Activated naive CD8-positive, alpha-beta T cell treated with anti-CD3 and anti-CD28 coated beads, Interleukin-2, amount 50 U/mL, for 16 hours (primary cell): ENCODE measurements around the gene HBM.
"Not testable (repeated sequence)": the region's sequence is repeated elsewhere in the genome, so short reads cannot be mapped to it uniquely, and the experiment has no call there.

Experiments
- DNase-seq: peaks from one replicate; pipeline ENCODE4 v3.0.0-alpha.2; 2020; ENCODE audit warnings: low read depth, low spot score

HBM gene, protein sequence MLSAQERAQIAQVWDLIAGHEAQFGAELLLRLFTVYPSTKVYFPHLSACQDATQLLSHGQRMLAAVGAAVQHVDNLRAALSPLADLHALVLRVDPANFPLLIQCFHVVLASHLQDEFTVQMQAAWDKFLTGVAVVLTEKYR

DNA sequence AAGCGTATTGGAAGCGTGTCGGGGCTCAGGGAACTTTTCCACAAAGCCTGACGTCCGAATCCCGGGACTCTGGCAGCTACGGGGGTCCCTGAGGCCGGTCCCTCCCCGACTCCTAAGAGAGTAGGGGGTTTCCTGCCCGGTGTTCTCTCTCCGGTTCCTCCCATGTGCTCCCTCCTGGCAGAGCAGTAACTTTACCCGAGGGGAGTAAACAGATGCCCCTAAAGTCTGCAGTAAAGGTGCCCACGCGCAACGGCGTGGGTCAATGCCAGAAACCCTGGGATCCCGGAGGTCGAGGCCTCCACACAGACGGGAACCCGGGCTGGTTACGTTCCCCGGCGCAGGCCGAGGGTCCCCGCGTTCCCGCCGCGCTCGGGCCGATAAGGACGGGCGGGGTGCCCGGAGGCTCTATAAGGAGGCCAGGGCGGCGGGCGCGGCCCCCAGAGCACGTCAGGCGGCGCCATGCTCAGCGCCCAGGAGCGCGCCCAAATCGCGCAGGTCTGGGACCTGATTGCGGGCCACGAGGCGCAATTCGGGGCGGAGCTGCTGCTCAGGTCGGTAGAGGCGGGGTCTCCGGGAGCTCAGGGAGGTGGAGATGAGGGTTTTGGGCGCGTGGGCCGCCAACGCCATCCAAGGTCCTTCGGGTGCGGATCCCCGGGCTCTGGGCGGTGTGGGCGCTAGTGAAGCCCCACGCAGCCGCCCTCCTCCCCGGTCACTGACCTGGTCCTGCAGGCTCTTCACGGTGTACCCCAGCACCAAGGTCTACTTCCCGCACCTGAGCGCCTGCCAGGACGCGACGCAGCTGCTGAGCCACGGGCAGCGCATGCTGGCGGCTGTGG, at the start of gene HBM:
HBM (plus strand) TSS at position 440 of the 836 bp plus-strand sequence; CDS start at position 460, 20 bp downstream.
- DNase-seq = no peak

DNA sequence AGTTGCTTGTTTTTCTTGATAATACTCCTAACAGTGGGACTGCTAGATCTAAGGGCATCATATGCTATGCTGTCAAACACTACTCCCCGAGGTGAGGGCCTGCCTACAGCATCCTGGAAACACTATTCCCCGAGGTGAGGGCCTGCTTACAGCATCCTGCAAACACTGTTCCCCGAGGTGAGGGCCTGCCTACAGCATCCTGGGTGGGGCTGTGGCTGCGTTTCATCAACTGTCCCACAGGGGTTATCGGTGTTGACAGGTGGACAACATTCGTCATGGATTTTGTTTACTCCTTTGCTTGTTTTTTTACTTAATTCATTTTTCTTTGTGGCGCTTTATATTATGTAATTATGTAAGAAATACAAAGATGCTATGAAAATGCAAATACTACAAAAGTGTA, 49.8 kb upstream of the HBM start:
- DNase-seq = no peak

DNA sequence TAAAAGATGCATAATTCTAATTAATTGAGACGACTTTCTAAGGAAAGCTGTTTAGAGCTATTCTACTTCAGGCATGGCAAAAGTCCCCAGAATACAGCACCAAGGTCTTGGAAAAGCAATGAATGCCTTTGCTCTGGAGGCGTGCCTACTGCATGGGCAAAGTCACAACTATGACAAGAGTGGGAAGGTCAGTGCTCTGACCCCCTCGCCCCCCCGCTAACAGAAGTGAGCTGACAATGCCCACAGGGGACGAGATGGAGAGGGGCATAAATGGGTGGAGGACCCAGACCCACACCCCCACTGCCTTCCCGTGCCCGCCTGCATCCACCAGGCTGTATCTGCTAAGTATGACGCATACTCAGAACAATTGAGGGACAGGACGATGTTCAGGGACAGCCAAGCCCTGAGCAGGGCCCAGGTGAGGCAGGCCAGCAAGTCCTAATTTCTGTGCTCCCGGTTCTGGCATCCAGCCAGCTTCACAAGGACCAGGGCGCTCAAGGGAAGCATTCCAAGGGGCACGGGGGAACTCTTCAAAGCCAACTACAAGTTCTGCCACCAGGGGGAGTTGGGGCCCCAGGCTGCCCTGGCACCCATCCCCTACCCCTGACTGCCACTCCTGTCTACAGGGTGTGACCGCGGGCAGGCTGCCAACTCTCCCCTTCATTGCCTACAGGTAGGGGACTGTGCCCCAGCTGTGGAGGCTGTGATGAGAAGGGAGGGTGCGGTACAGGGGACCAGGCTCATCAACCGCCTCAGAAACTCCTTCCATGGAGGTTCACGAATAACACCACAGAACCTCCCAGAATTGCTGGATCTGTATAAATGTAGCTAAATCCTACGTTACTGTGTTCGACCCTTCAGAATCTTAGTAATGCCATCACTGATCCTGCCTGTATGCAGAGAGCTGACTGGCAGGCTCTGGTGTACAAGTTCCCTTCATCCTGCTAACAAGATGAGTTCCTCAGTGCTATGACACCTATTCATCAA, 48.1 kb upstream of the HBM start:
- peak; percentile 50 for DNase-seq

DNA sequence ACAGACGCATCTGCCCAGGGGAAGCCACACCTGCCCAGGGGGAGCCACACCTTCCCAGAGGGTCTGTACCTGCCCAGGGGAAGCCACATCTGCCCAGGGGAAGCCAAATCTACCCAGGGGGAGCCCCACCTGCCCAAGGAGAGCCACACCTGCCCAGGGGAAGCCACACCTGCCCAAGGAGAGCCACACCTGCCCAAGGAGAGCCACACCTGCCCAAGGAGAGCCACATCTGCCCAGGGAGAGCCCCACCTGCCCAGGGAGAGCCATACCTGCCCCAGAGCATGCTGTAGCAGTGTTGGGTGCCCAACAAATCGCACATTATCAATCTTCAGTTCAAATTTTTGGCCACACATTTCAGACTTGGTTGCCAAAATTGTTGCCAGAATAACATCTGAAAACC, 46.9 kb upstream of the HBM start:
- DNase-seq = no peak

DNA sequence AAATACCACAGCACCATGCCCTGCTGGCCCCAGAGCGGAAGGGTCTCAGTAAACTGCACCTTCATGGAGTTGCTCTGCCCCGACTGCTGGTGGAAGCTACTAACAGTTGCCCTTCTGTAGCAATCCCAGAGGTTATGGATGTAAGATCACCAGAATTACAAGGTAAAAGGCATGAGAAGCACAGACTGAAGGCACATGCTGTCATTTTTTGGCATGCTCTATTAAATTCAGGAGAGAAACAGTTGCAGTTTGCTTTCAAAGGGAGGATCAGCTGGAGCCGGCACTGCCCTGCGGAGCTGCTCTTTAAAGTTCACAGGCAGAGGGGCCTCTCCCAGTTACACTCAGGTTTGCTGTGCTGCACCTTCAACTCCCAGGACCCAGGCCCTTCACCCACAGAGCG, 46.5 kb upstream of the HBM start:
- DNase-seq = no peak

DNA sequence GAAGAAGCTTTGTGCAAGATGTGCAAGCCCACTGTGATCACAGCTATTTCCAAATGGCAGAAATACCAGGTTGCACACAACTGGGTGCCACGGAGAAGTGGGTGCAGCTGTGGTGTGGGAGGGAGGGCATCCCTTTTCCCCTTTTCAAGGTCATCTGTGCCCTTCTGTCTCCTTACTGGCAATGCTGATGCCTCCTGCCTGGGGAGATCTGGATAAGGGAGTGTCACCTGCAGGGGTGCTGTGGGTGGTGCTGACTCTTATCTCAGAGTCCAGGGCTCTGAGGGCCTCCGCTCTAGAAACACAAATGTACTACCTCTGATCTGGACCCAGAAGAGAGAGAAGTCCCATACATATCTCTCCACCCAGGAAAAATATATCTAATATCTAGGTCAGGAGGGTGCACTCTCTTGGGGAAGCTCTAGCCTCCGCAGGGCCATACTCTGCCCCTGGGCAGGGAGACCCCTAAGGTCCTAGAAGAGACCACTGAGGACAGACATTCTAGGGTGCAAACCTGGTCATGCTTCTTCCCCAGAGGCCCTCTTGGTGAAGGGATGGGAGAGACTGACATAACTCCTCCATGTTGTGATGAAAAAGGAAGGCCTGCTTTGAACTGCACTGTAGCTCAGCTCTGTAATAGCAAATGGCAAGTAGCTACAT, 45.8 kb upstream of the HBM start:
- no peak for DNase-seq

DNA sequence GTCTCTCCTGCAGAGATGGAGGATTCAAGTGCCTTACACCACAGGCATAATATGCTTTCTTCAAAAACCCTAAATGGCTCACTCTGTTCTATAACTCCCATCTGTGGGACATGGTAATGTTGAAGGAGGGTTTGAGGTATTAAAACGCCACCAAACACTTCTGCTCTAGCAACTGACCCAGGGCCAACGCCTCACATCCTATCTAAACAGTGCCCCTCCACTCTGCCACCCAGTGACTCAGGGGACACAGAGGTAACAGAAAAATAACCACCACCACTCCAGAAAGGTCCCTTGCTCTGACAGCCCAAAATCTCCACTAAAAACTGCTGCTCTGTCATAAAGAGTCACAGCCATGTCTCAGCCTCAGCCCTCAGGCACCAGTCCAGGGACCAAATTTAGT, 45.0 kb upstream of the HBM start:
- no peak for DNase-seq

DNA sequence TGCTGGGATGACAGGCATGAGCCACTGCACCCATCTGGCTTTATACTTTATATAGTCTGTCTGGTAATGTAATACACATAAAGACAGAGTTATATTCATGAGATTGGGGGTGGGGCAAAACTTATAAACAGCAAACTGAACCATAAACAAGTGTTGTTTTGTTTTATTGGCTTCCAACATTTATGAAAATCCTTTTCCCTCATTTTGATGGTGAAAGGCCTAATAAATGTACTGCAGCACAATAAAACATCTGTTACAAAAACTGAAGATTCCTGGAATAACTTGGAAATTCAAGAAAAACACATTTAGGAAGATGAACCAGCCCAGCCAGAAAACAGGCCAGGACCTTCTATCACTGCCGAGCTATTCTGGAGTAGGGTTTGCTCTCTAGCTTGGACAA, 43.4 kb upstream of the HBM start:
- no peak for DNase-seq

DNA sequence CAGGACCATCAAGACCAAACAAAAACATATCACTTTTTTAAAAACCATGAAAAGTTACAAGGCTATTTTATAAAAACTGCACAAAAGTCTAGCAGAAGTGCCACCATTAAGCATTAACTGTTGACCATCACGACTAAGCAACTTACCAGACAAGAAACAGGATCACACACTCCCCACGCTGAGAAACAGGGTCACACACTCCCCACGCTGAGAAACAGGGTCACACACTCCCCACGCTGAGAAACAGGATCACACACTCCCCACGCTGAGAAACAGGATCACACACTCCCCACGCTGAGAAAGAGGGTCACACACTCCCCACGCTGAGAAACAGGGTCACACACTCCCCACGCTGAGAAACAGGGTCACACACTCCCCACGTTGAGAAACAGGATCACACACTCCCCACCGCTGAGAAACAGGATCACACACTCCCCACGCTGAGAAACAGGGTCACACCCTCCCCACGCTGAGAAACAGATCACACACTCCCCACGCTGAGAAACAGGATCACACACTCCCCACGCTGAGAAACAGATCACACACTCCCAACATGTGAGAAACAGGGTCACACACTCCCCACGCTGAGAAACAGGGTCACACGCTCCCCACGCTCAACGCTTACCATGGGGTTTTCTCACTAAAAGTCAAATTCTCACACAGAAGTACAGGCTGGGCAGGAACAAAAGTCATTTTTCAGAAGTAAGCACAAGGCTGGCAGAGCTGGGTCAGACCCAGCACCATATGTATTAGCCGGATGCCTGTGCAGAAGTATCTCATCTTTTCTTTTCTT, 42.0 kb upstream of the HBM start:
- DNase-seq = not testable (repeated sequence)

DNA sequence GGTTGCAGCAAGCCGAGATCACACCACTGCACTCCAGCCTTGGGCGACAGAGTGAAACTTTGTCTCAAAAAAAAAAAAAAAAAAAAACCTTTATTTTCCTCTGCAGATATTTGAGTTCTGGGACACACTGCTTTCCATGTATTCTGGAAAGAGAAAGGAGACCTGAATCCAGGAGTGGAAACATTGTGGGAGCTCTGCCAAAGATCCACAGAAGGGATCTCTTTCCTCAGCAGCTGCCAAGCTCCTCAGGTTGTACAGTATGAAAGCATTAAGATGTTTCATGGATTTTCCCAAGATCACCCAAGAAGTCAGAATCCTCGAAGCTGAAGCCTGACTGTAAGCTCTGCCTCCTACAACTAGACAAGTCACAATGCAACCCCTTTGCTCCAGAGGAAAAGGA, 40.8 kb upstream of the HBM start:
- no peak for DNase-seq

DNA sequence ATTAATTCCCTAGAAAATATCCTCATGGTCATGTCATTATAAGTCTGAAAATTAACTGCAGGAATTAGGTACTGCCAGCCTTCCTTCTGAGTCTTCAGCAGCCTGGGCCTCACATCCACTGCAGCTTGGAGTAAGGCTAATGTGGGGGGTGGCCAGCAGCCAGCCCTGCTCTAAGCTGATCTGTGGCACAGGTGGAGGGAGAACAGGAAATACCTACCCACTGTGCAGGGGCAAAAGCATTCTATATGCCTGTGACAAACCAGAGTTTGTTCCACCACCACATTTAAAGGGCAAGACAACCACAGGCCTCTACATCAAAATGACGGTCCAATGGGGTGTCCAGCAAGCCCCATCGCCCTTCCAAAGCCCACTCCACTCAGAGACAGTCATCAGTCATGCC, 36.7 kb upstream of the HBM start:
- no peak for DNase-seq

DNA sequence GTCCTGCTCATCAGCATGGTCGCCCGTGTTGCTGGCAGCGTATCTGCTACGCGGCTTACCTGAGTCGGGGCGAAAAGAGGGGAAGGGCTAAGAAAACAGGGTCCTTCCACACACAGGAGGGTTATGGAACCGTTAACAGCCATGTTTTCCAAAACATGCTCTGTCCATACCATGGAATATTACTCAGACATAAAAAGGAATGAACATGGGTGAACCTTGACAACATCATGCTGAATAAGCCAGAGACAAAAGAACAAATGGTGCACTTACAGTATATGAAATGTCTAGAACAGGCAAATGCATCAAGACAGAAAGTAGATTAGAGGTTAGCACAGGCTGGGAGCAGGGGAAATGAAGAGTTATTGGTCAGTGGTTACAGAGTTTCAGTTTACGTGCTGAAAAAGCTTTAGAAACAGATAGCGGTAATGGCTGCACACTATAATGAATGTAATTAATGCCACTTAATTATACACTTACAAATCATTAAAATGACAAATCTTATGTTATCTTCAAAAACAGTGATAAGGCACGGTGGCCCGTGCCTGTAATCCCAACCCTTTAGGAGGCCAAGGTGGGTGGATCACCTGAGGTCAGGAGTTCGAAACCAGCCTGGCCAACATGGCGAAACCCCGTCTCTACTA, 35.1 kb upstream of the HBM start:
- no peak for DNase-seq

DNA sequence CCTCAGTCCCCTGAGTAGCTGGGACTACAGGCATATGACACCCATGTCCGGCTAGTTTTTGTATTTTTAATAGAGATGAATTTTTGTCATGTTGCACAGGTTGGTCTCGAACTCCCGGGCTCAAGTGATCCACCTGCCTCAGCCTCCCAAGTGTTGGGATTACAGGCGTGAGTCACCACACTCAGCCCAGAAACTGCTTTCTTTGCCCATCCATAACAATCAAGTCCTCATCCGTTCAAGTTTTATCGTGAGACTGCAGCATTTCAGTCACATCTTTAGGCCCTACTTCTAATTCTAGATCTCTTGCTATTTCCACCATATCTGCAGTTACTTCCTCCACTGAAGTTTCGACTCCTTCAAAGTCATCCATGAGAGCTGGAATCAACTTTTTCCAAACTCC, 33.7 kb upstream of the HBM start:
- DNase-seq = no peak

DNA sequence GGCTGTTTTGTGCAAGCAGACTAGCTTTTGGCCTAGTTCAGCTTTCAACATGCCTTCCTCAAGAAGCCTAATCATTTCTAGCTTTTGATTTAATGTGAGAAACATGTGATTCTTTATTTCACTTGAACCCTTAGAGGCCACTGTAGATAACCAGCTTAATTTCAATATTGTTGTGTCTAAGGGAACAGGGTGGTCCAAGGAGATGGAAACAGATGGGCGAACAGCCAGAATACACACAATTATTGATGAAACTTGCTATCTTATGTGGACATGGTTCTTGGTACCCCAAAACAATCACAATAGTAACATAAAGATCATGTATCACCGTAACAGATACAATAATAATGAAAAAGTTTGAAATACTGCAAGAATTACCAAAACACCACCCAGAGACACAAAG, 32.1 kb upstream of the HBM start:
- DNase-seq = no peak

DNA sequence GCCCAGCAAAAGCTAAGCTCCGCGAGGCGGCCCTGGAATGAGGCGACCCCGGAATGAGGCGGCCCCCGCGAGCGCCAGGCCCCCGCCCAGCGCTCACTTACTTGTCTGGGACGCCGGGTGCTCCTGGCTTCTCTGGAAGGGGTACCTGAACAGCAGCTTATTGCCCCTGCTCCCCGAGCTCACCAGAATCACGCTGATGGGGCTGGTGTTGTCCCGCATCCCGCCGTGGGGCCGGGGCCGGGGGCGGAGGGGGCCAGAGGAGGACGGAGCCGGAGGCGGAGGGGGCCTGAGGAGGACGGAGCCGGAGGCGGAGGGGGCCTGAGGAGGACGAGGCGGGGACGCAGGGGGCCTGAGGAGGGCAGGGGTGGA, 27.7 kb upstream of the HBM start:
- DNase-seq = no peak

DNA sequence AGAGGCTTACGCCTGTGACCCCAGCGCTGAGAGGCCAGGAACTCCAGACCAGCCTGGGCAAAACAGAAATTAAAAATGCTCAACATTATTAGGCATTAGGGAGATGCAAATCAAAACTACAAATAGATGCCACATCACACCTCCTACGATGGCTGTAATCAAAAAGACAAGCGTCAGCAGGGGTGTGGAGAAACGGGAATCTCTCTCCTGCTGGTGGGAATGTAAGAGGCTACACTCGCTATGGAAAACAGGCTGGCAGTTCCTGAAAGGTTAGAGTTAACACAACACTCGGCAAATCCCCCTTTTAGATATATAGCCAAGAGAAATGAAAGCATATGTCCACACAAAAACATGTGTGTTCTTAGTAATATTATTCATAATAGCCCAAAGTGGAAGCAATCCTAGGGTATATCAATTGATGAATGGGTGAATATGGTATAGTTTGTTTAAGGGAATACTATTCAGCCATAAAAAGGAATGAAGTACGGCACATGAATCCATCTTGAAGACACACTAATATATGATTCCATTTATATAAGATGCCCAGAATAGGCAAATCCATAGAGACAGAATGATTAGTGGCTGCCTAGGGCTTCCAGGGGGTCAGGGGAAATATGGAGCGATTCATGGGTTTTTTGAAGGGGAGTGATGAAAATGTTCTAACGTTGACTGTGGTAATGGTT, 25.5 kb upstream of the HBM start:
- DNase-seq = no peak

DNA sequence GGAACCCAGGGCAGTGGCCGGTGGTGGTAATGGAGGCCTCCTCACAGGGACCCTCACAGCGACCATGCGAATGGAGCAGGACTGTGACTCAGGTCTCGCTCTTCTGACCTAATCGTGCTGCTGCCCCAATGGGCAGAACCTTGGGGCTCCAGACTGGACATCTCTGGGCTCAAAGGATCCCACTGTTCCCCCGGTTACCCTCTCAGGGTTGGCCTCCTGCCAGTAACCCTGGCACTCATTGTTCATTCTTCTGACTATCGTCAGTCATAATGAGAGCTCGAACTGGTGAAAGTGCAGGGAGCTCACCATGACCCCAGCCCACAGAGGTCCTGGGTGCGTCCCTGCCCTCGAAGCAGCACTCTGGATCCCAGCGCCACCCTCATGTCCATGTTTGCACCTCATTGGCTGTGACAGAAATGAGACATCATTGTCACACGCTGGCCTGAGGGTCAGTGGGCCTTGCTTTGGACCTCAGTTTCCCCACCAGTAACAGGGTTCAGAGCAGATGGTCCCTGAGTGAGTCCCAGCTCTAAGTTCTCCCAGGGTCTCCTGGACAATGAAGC, 23.3 kb upstream of the HBM start:
- DNase-seq = no peak

DNA sequence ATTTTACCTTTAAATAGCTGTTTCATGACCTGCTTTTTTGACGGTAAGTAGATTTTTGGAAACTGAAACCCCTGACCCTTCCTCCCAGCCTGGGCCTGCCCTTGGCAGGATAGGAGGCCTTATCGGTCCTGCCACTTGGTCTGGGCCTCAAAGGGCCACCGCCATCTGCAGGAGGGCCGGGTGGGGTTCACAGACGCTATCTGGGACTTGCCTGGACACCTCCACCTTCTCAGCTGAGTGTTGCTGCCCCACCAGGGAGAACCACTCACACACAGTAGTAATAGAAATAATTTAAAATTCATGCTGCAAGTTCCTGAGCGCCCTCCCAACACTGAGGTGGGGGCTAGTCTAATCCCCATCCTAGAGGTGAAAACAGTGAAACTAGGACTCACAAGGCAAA, 22.7 kb upstream of the HBM start:
- no peak for DNase-seq

DNA sequence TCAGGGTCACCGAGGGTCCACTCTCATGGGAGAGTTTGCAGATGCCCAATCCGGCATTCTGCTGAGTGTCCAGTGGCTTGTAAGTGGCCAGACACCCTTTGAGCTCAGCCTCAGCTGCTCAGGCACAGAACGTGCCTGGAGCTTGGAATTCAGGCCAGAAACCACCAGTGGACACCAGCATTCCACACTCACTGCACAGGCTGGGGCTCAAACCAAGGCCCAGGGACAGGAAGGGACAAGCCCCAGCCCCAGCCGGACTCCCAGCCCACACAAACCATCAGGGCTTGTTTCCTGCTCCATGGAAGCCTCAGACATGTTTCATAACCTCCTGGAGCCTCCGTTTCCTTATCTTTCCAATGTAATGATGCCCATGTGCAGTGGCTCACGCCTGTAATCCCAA, 22.3 kb upstream of the HBM start:
- DNase-seq = no peak

DNA sequence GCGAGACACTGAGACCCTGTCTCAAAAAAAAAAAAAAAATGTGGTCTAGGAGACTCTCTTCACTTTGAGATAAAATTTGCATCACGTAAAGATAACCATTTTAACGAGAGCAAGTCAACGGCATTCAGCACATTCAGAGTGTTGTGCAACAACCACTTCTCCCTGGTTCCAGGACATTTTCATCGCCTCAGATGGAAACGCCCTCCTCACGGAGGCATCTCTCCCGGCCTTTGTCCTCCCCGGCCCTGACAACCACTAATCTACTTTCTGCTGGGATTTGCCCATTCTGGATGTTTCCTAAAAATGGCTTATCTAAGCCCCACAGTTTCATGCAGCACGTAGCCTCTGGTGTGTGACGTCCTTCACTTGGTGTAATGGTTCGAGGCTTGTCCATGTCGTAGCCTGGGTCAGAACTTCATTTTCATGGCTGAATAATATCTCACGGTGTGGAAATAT, 21.0 kb upstream of the HBM start:
- DNase-seq = no peak
